ENCODE data around the gene GRM7.

The GRM7 gene

DNA sequence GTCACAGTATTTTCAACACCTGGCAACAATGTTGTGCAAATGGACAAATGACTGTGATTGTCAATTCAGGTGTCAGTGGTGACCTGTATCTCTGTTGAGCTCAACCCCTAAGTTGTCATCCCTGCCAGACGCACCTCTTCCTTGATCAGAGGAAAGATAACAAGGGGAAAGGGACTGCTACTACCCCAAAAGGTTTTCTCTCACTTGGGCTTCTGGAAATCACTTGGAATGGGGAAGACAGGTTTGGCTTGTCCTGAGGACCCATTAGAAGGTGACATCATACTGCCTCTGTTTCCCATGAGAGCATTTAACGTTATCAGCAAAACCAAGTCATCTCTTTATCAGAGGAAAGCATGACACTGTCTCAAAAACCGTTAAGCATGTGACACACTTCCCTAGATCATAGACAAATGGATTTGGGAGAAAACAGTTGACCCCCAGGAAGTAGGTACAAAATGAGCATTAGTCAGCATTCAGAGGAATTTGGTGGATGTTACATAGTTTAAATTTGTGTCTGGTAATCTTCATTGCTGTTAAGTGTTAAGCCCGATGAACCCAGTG is 769.5 kb downstream of the GRM7 start:
- no peak overlapping the region for H3K4me3 ChIP-seq (ENCODE audit: low read length)
- TF ChIP-seq, protein P1, sequence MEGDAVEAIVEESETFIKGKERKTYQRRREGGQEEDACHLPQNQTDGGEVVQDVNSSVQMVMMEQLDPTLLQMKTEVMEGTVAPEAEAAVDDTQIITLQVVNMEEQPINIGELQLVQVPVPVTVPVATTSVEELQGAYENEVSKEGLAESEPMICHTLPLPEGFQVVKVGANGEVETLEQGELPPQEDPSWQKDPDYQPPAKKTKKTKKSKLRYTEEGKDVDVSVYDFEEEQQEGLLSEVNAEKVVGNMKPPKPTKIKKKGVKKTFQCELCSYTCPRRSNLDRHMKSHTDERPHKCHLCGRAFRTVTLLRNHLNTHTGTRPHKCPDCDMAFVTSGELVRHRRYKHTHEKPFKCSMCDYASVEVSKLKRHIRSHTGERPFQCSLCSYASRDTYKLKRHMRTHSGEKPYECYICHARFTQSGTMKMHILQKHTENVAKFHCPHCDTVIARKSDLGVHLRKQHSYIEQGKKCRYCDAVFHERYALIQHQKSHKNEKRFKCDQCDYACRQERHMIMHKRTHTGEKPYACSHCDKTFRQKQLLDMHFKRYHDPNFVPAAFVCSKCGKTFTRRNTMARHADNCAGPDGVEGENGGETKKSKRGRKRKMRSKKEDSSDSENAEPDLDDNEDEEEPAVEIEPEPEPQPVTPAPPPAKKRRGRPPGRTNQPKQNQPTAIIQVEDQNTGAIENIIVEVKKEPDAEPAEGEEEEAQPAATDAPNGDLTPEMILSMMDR (conservative IDR thresholded peaks at IDR 0.05; ENCODE audit: low read depth, low read length) = no peak
- DNase-seq (ENCODE audit: low read depth) = no peak

DNA sequence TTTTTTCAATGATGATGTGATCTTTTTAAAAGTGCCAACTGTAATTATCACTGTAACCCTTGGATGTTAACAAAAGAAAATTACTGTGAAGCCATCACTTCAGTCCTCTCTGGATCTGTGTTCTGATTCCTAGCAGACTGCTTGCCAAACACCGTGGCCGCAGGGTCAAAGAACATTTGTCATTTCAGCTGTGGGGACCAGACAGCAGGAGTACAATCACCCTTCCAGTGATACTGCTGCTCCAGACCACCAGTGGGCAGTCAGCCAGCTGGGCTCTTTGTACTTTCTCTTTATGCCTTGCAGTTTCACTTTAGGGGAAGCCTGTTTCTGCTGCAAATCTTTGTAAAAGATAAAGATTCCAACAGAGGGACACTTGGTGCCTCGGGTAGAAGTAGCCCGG is 770.0 kb downstream of the GRM7 start:
- no peak for DNase-seq (ENCODE audit: low read depth)
- TF ChIP-seq, protein P1 (conservative IDR thresholded peaks at IDR 0.05; ENCODE audit: low read depth, low read length) = no peak
- no peak overlapping the region for H3K4me3 ChIP-seq (ENCODE audit: low read length)

DNA sequence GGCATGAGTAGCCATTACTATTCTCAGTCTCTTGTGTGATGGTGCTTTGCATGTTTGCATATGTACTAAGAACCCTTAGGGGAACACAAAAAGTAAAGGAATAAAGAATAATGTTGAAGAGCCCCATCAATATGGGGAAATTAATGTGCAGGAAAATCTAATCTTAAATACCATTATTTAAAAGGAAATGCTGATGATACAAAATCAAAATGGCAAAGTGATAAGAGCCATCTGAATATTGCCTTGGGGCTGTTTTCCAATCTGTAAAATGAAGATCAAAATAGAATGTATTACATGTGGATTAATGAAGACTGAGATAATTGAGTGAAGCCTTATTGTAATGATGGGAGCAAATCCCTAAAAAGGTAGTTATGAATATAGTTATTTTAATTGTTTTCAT is 771.4 kb downstream of the GRM7 start:
- TF ChIP-seq, protein P1 (conservative IDR thresholded peaks at IDR 0.05; ENCODE audit: low read depth, low read length) = no peak
- H3K4me3 ChIP-seq (ENCODE audit: low read length) = no peak overlapping the region
- DNase-seq (ENCODE audit: low read depth) = no peak

DNA sequence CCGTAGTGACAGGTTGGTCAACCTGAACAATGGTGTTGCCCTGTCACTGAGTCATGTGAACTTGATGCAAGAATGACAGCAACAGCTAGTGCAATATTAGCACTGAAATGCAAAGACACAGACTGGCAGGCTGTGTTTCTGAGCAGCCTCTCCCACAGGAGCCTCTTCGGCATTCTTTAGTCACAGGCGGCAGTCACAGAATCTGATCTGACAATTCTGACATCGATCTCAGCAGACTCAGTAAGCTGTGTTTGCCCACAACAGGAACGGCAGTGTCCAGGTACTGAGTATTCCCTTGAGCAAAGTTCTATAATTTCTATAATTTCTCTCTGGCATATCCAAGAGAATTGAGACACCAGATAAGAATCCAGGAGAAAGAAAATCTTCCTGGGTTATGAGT is 776.8 kb downstream of the GRM7 start:
- TF ChIP-seq, protein P1 (conservative IDR thresholded peaks at IDR 0.05; ENCODE audit: low read depth, low read length) = no peak
- H3K4me3 ChIP-seq (ENCODE audit: low read length) = no peak overlapping the region
- DNase-seq (ENCODE audit: low read depth) = no peak

DNA sequence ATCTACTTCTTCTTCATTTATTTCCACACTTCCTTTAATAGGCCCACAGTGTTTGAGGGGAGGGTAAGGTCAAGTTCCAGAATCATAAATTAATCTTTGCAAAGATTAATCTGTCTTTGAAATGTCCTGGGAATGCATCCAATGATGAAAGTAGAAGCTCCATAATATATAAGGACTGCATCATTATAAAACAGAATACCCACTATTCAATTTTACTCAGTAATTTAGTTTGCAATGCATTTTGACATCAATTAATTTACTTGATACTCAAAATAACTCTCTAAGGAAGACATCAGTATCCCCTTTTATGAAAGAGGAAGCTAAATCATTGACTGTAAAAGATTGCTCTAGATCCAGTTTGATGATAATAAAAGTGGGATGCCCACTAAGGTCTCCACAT is 777.2 kb downstream of the GRM7 start:
- DNase-seq (ENCODE audit: low read depth) = no peak
- TF ChIP-seq, protein P1 (conservative IDR thresholded peaks at IDR 0.05; ENCODE audit: low read depth, low read length) = no peak
- no peak overlapping the region for H3K4me3 ChIP-seq (ENCODE audit: low read length)

DNA sequence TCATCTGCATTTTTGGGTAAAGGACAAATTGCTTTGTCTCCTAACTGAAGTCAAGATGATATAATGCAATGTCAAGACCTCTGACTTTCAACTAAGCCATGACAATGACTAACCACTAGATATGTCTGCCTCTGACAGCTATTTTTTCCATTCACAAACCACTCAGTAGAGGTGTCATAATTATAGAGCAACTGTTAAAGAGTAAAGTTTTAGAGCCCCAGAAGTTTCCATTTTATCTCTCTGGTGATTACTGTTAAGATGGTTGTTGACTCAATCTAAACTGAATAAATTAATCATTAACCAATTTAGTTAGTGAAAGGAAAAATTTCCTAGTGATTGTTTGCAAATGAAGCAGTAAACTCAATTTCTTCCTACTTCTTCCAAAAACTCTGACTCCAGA is 779.9 kb downstream of the GRM7 start:
- no peak for DNase-seq (ENCODE audit: low read depth)
- TF ChIP-seq, protein P1 (conservative IDR thresholded peaks at IDR 0.05; ENCODE audit: low read depth, low read length) = no peak
- no peak overlapping the region for H3K4me3 ChIP-seq (ENCODE audit: low read length)

DNA sequence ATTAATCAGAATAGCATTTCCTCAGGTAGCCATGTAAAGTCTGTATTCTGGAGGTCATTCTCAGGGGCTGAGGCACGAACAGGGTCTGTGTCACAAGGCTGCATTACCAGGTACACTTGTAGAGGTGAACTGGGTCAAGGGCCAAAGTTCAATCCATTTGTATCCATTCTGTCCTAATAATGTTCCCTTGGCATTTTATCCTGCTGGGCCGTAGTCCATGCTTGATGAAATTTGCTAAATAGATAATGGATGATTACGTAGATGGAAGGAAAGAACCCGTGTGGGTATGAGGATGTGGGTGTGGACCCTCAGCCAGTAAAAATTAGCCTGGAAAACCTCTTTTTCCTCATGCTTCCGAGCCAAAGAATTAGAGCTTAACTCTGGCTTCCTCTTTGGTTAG is 785.9 kb downstream of the GRM7 start:
- TF ChIP-seq, protein P1 (conservative IDR thresholded peaks at IDR 0.05; ENCODE audit: low read depth, low read length) = no peak
- H3K4me3 ChIP-seq (ENCODE audit: low read length) = no peak overlapping the region
- DNase-seq (ENCODE audit: low read depth) = no peak
